Umbilical cord (tissue), 1 donor: Measurements from ENCODE around the gene ZNF526. TPM values are rescaled to one million over a fixed set of nuclear protein-coding genes. Genes with fewer than 3 reads are reported as not detected.

ENCODE experiments used
- total RNA-seq: library from RNA; depleted of rRNA; stranded (reverse); fragments of >200 nt; gene quantifications from one replicate; pipeline ENCODE4 v1.2.3, GENCODE V29; 2014; ENCODE audit warnings: low replicate concordance; ENCODE audit not compliant: insufficient read depth

Gene ZNF526
- total RNA-seq, 1 donor from 2014 or later, result 7.5 TPM

Other genes with a start within 250 kb of the ZNF526 start
- gene ATP1A3, start 226.1 kb upstream of the ZNF526 start, total RNA-seq, result 3.4 TPM
- not detected for gene GRIK5, start 150.1 kb upstream of the ZNF526 start, total RNA-seq
- gene ZNF574, start 144.1 kb upstream of the ZNF526 start, total RNA-seq, result 7.7 TPM
- gene POU2F2, start 87.9 kb upstream of the ZNF526 start, total RNA-seq, result 2.9 TPM
- 26.5 TPM for gene DEDD2, start 2.6 kb upstream of the ZNF526 start, total RNA-seq
- 7.2 TPM for gene GSK3A, start 22.3 kb downstream of the ZNF526 start, total RNA-seq
- gene ERF, start 34.8 kb downstream of the ZNF526 start, total RNA-seq, result 33.2 TPM
- gene CIC, start 48.9 kb downstream of the ZNF526 start, total RNA-seq, result 10.4 TPM
- gene PRR19, start 81.8 kb downstream of the ZNF526 start, total RNA-seq, result not detected
- 3.4 TPM for gene PAFAH1B3, start 82.3 kb downstream of the ZNF526 start, total RNA-seq
- not detected for gene TMEM145, start 93.0 kb downstream of the ZNF526 start, total RNA-seq
- 19.5 TPM for gene MEGF8, start 105.3 kb downstream of the ZNF526 start, total RNA-seq
- not detected for gene CNFN, start 170.0 kb downstream of the ZNF526 start, total RNA-seq
- 6.5 TPM for gene LIPE, start 207.1 kb downstream of the ZNF526 start, total RNA-seq
- not detected for gene CXCL17, start 222.6 kb downstream of the ZNF526 start, total RNA-seq